Activated CD4-positive, alpha-beta T cell treated with anti-CD3 and anti-CD28 coated beads for 48 hours (primary cell): ENCODE results near the gene GRIK5.
"Not testable (repeated sequence)": the region's sequence is repeated elsewhere in the genome, so short reads cannot be mapped to it uniquely, and the experiment has no call there.

ENCODE experiments used
- DNase-seq: peaks from one replicate; pipeline ENCODE4 v3.0.0-alpha.2; 2020

The GRIK5 gene

DNA sequence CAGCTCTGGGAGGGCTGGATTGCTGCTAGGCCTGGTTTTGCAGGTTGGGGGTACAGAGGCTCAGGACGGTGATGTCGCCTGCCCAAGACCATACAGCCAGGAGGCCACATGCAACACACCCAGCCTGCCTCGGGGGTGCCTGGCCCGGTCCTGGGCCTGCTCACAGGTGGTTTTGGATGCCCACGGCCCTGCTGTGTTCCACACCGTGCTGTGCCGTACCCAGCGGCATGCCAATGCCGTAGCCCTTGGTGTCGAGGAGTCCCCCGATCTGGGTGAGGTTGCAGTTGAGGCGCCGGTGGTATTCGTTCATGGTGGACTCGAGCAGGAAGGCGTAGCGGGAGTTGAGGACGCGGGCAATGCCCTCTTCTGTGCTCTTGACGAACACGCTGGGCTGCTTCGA lies 64.5 kb downstream of the GRIK5 start:
- no peak for DNase-seq

DNA sequence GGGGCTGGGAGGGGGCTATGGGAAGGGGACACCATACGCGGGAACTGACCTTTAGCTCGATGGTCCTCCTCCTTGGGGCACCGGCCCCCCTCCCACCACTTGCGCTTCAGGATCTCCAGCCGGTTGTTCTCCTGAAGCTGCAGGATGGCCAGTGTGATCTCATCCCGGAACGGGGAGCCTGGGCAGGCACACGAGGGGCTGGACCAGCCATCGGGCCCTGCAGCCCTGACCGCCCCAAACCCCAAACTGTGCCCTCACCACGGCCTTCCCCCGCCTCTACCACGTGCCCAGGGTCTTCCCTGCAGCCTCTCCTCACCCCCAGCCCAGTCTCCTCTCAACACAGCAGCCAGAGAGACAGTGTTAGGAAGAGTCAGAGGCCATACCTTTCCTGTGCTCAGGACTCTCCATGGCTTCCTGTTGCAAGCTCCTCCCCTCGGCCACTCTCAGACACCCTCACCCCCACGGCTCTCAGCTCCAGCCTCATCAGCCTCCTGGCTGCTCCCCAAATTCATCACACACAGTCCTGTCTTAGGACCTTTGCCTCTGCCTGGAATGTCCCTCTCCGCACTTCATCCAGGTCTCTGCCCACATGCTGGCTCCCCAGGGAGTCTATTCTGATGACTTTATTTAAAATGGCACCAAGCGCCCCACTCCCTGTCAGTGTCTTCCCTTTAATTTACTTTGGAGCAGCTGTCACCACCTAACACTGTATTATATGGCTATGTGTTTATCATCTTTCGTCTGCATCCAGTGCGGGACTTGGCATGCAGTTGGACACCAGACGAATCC lies 66.3 kb downstream of the GRIK5 start:
- DNase-seq: no peak

DNA sequence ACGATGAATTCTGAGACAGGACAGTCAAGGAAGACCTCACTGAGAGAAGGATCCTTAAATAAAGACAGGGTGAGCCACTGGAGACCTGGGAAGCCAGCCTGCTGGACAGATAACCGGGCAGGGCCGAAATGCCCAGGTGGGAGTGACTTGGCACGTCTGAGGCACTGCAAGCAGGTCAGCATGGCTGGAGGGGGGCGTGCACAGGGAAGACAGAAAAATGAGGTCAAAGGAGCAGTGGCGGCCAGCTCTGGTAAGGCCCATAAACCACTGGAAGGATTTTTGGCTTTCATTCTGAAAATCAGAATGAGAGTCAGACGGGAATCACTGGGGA lies 70.2 kb downstream of the GRIK5 start:
- DNase-seq: no peak

DNA sequence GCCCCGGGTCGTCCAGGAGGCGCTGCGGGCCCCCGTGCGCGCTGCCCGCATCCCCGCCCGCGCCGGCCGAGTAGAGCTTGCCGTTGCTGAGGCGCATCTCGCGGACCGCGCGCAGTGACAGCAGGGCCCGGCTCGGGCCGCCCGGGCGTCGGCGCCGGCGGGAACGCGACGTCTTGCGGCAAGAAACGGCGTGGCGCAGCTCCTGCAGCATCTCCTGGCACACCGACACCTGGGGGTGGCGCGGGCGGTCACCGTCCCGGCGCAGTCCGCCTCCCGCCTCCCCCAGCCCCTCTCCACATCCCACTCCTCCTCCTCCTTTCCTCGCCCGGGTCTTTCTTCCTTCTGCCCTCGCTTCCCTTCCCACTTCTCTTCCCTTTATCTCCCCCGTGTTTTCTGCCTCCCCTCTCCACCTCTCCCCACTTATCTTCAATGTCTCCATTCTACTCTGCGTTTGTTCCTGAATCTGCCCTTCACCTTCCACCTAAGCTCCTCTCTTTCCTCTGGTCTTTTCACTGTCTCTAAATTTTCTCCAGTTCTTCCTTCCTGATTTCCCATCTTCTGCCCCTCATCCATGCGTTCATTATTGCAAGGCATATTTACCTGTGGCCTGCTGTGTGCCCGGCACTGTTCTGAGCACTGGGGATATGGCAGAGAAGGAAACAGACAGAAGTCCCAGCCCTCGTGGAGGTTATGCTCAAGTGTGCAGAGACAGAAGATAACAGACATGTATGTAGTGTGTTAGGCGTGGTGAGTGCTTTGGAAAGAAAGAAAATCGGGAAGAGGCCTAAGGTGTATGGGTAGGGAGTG lies 70.7 kb downstream of the GRIK5 start:
- peak; percentile 30 for DNase-seq

DNA sequence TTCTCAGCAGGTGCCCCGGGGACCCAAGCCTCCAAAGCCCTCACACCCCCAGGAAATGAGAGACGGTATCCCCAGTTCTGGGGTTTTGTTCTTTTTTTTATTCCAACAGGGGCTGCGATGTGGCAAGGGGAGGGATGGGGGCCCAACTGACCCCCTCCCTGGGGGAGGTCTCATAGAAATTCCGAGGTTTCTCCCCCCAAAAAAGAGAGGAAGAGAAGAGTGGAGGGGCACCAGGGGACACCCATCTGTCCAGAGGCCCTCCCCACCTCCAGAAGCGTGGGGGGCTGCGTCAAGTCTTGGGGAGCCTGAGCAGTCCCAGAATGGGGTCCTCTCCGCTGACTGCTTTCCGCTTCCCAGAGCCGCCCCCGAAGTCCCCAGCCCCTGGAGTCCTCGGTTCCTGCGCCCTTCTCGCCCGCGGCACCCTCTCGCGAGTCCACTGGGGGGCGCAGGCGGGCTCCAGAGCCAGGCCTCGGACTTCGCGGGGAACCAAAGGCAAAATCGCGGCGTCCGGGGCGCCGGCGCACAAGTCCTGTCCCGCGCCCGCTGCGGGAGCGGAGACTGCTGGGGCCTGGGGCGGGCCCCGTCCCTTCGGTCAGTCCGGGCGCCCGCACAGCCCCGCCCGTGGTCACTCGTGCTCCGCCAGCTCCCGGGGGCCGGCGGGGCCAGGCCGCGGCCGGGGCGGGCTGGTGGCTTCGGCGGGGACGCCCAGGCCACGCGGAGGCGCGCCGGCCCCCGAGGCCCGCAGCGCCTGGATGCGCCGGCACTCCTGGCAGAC lies 71.6 kb downstream of the GRIK5 start:
- peak; percentile 69 for DNase-seq

DNA sequence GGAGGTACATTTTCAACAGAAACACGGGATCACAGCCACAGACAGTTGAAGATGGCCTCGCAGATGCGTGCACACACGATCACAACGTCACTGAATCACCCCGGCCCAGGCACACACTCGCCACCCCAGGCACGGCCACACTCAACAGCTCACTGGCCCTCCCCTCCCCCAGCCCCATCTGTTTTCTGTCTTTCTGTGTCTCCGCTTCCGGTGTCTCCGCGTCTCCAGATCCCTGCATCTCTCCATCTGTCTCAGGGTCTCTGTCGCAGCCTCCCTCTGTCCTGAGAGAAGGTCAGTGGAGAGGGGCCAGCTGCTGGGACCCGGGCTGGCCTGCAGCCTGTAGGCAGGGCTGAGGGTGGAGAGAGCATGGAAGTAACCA lies 72.2 kb downstream of the GRIK5 start:
- DNase-seq: peak; percentile 17

DNA sequence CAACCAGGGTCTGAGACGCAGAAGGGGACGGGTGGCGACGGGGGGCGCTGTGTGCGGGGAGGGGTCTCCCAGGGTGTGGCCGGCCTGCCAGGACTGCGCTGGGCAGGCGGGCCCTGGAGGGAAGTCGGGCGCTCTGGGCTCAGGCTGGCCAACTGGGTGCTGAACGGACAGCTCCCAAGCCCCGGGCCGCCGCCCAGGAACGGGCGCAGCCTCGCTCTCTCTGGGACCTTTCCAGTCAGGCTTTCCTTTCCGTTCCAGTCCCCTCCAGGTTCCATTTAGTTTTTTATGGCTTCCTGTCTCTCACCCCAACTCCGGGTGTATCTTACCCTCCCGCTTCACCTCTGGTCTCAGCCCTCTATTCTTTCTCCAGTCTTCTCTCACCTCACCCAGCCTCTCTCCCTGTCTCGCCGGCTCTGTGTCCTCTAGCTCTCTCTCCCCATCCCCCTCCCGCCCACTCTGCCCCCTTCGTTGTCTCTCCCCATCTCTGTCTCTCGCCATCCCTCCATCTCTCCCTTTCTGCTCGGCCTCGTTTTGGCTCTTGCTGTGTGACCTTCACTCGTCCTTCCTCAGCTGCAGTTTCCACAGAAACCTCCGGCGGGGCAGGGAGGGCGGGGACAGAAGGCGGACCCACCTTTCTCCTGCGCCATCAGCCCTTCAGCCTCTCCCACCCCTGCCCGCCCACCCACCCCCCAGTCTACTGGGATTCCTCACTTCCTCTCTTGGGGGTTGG lies 72.7 kb downstream of the GRIK5 start:
- DNase-seq: peak; percentile 59

DNA sequence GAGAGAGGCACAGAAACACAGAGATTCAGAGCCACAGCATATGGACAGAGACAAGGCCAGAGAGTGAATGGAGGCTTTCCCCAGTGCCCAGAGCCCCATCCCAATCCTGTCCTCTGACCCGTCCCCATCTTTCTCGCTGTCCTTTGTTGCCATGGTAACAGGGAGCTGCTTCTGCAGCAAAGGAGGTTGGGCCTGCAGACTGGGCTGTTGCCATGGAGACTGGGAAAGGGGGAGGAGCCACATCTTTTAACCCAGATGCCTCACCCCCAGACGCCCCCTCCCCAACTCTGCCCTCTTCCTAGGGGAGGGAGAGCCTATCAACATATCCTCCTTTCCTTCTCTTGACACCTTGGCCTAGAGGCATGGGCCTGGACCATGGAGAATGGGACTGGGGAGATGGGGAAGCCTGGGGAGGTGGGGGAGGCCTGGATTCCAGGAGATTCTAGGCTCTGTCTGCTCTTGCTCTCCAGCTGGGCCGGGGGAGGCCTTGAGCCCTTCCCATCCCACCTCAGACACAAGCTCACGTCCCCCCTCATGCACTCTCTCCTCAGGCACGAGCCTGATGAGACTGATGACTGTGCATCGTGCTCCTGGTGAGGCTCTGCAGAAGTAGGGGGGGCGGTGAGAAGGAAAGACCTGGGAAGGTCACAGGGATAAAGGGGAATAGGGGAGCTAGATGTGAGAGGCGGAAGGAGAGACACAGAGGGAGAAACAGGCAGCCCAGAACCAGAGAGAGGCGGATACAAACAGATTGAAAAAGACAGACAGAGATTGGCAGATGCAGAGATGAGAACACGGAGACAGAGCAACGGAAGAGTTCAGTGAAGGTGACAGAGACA lies 73.8 kb downstream of the GRIK5 start:
- peak; percentile 16 for DNase-seq

DNA sequence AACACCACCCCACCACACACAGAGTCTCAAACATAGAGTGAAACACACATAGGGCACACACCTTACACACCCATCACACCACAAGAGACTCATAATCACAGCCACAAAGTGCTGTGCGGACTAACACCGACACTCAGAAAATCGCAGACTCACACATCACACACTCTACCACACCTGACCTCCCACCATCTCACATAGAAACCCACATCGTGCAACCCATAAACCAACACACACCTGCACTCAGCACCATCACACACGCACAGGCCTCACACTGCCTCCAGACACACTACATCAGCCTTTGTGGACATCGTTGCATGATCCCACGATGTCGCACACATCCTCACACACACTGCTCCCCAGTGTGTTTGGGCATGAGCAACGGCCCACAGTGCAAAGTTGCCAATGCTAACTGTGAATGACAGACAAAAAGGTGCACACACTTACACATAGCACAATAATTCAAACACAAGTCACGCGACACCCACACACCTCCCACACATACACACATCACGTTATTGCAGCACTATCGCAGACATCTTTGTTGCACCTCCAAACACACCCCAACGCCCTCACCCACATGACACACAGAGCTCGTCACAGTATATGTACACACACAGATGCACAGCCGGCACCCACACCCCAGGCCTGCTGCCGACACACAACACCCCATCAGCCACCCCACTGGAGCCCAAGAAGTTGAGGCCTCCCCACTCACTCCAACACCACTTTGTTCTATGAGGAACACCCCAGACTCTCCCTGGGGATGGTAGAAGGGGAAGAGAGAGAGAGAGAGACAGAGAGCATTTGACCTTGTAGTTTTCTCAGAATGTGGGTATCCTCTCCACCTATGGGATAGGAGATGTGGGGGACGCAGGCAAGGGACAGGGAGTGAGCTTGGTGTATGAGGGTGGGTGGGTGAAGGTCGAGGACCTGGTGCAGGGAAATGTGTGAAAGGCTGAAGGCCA lies 74.7 kb downstream of the GRIK5 start:
- DNase-seq: no peak

DNA sequence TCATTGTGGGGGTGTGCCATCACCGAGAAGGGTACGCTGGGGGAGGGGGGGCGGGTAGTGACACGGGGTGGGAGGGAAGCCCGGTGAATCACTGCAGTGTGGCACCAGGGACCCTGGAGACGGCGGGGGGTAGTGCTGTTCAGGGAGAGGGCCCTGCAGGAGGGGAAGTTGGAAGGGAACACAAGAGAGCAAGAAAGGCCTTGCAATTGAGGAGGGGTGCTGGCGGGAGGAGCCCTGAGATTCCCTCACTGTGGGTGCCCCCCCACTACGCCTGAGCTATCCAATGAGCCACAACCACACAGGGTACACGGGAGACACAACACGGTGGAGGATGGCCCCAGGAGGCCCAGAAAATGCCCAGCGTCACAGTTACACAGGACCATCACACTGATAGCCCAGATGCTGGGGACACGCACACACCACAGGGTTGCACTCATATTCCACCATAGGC lies 75.5 kb downstream of the GRIK5 start:
- no peak for DNase-seq

DNA sequence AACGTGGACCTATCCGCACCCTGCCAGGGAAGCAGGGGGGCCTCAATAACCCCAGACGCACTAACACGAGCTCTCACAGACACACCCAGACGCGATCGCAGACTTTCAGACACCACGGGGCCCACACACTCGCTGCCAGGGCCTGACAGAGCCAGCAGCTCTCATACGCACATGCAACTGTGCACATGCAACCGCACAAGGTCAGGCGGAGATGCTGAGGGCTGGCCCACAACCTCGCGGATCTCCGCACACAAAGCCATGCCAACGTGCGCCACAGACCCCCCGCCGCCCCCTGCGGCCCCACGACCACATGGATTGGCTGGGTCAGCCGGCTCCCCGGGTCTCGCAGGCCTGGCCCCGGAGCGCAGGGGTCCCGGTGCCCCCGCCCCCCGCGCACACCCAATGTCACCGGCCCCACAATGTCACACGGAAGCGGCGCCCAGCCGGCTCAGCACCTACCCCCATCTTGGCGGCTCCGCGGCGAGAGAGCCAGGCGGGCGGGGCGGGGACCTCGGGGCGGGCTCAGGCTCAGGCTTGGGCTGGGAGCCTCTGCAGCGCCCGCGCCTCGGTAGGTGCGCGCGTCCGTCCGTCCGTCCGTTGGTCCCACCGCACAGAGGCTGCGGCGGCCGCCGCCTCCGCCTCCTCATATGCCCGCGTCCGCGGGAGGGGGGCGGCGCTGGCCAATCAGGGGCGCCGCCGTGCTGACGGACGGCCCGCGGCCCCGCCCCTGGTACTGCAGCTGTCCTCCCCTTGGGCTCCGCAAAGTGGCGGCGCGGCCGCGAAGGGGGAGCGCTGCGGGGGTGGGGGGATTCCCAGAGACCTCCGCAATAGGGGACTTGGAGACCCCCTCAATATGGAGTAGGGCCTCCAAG lies 76.2 kb downstream of the GRIK5 start, which contains the start of gene ATP1A3:
TSS of gene ATP1A3 (minus strand) at position 619 of the 872 bp plus-strand sequence. CDS start at position 465, 154 bp downstream.
- DNase-seq: peak; percentile 64

DNA sequence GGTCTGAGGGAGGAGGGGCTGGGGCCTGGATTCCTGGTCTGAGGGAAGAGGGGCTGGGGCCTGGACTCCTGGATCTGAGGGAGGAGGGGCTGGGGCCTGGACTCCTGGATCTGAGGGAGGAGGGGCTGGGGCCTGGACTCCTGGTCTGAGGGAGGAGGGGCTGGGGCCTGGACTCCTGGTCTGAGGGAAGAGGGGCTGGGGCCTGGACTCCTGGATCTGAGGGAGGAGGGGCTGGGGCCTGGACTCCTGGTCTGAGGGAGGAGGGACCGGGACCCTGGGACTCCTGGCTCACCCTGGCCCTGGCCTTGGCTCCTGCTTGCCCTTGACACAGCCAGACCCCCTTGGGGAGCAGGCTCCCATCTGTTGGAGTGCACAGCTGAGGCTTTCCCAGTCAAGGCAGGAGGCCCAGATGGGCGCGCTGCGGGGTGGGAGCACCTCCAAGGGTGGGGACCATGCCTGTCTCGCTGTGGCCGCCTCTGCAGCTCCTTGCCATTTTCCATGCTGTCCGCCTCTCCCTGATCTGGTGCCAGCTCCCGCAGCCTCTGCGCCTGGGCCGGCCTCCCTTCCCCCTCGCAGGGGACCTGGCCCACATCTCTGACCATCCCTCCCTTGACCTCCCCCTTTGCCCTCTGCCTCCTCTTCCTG lies 78.0 kb downstream of the GRIK5 start:
- DNase-seq: not testable (repeated sequence)

DNA sequence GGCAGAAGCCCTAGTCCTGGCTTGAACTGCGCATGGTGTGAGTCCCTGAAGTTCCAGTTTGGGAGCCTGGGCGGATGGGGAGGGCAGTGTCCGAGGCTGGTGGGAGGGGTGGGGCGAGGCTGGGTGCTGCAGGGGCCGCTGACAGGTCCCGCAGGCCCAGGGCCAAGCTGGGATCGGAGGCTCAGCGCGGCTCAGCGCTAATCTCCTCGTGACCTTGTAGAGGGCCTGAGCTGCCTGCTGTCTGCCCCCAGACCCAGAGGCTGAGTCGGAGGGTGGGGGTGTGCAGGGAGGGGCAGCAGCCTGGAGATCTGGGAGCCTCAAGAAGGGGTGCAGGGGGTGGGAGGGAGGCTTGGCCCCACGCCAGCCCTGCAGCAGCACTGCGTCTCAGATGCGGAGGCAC lies 79.0 kb downstream of the GRIK5 start:
- DNase-seq: no peak

DNA sequence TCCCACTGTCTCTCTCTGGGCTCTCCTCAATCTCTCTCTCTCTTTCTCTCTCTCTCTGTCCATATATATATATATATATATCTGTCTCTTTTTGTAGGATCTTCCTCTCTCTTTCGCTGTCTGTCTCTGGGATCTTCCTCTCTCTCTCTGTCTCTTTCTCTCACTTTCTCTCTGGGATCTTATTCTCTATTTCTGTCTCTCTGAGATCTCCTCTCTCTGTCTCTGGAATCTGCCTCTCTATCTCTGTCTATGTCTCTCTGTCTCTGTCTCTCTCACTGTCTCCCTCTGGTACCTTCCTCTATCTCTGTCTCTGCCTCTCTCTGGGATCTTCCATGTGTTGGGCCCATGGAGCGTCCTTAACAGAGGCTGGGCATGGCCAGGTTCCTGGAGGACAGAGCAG lies 79.4 kb downstream of the GRIK5 start:
- no peak for DNase-seq

DNA sequence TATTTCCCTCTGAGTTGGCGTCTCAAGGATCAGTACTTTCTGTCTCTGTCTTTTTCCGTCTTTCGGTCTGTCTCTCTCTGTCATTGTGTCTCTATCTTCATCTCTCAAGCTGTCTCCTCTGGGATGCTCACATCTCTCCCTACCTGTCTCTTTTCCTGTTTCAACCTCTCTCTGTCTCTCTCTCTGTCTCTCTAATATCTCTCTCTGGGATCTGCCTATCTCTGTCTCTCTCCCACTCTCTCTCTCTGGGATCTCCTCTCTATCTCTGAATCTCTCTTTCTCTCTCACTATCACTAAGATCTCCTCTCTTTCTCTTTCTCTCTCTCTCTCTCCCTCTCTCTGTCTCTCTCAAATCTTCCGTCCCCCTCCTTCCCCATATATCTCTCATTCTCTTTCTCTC lies 80.0 kb downstream of the GRIK5 start:
- DNase-seq: no peak

DNA sequence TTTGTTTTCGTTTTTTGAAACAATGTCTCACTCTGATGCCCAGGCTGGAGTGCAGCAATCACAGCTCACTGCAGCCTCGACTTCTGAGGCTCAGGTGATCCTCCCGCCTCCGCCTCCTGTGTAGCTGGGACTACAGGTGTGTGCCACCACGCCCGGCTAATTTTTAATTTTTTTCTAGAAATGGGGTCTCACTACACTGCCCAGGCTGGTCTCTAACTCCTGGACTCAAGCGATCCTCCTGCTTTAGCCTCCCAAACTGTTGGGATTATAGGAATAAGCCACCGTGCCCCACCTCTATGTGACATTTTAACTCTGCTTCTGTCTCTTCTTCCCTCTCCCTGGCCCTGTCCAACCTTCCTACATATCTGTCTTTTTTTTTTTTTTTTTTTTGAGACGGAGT lies 81.1 kb downstream of the GRIK5 start:
- DNase-seq: no peak

DNA sequence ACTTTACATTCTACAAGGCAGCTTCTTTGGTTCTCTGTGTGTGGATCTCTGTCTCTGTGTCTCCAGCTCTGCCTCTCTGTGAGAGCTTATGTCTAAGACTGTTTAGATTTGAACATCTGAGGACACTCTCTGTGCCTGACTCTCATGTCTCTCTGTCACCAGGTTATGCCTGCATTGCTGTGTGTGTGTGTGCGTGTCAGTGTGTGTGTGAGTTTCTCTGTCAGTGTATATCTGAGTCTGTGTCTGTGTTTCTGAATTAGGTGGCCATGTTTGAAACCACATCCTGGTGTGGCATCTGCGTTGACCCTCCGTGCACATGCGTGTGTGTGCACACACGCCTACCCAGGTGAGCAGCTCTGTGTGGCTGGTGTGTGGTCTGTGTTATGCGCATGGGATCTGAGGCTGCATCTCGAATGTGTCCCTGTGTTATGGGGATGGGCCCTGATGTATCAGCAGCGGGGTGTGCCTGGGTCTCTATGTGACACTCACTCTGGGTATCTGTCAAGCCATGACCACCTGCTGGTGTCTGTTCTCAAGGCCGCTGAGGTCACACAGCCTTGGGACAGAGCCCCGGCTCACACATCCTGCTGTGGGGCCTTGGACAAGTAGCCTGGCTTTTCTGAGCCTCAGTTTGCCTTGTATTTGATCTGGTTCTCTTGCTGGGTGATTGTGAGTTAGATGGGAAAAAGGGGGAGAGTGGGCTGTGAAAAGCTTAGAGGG lies 82.7 kb downstream of the GRIK5 start:
- no peak for DNase-seq

DNA sequence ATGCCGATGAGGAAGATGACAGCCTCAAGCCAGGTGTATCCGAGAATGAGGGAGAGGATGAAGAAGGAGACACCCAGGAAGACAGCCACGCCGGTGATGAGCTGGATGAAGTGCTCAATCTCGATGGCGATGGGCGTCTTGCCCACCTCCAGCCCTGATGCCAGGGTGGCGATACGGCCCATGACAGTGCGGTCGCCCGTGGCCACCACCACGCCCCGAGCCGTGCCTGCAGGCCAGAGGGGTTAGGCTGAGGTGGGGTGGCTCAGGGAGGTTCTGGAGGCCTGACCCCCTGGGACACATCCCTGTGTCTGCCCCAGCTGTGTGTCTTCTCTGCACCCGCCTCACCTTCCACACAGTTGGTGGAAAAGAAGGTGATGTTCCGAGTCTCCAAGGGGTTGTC lies 85.0 kb downstream of the GRIK5 start:
- no peak for DNase-seq
